Measurements from ENCODE around the gene NT5DC4.
"Not testable (repeated sequence)": the region's sequence is repeated elsewhere in the genome, so short reads cannot be mapped to it uniquely, and the experiment has no call there.

The NT5DC4 gene

GRCh38 chr2:112703684-112704083 is 17.1 kb upstream of the NT5DC4 start:
- no peak for DNase-seq
- Mint-ChIP-seq H3K36me3 (ENCODE audit: low read depth) (no peaks in the 10 kb centered on the region), H3K27me3 (ENCODE audit: low read depth, poor library complexity) (peaks cover 23% of the 10 kb centered on the region), H3K9me3 (no peaks in the 10 kb centered on the region), H3K4me1 (no peaks in the 10 kb centered on the region), H3K27ac (no peak overlapping the region), H3K4me3 (no peak overlapping the region)
- TF ChIP-seq CTCF (IDR thresholded peaks at IDR 0.05): no peak

GRCh38 chr2:112705575-112705974 is 15.2 kb upstream of the NT5DC4 start:
- H3K36me3 Mint-ChIP-seq (ENCODE audit: low read depth): no peaks in the 10 kb centered on the region
- H3K4me1 Mint-ChIP-seq: no peaks in the 10 kb centered on the region
- H3K4me3 Mint-ChIP-seq: no peak overlapping the region
- DNase-seq: no peak
- H3K9me3 Mint-ChIP-seq: no peaks in the 10 kb centered on the region
- no peak overlapping the region for H3K27ac Mint-ChIP-seq
- peaks cover 20% of the 10 kb centered on the region for H3K27me3 Mint-ChIP-seq (ENCODE audit: low read depth, poor library complexity)
- no peak for TF ChIP-seq CTCF (IDR thresholded peaks at IDR 0.05)

- Mint-ChIP-seq H3K4me1 (no peaks in the 10 kb centered on the region), H3K27me3 (ENCODE audit: low read depth, poor library complexity) (peaks cover 18% of the 10 kb centered on the region), H3K9me3 (no peaks in the 10 kb centered on the region), H3K4me3 (no peak overlapping the region), H3K36me3 (ENCODE audit: low read depth) (no peaks in the 10 kb centered on the region), H3K27ac (no peak overlapping the region)
- no peak for TF ChIP-seq CTCF (IDR thresholded peaks at IDR 0.05)
- no peak for DNase-seq
Measured at GRCh38 chr2:112706170-112706664, 14.6 kb upstream of the NT5DC4 start.

- H3K4me1 Mint-ChIP-seq; DNase-seq; H3K9me3 Mint-ChIP-seq; H3K27ac Mint-ChIP-seq; H3K36me3 Mint-ChIP-seq (ENCODE audit: low read depth); H3K4me3 Mint-ChIP-seq: not testable (repeated sequence)
- H3K27me3 Mint-ChIP-seq (ENCODE audit: low read depth, poor library complexity): peaks cover 19% of the 10 kb centered on the region
Measured at GRCh38 chr2:112706947-112707346, 13.9 kb upstream of the NT5DC4 start.

- H3K27me3 Mint-ChIP-seq (ENCODE audit: low read depth, poor library complexity): peaks cover 20% of the 10 kb centered on the region
- TF ChIP-seq CTCF (IDR thresholded peaks at IDR 0.05): no peak
- no peak overlapping the region for H3K27ac Mint-ChIP-seq
- H3K9me3 Mint-ChIP-seq: no peaks in the 10 kb centered on the region
- no peak for DNase-seq
- H3K36me3 Mint-ChIP-seq (ENCODE audit: low read depth): no peaks in the 10 kb centered on the region
- H3K4me3 Mint-ChIP-seq: no peak overlapping the region
- H3K4me1 Mint-ChIP-seq: peaks cover 13% of the 10 kb centered on the region
Measured at GRCh38 chr2:112708968-112709367, 11.9 kb upstream of the NT5DC4 start.

- no peaks in the 10 kb centered on the region for H3K36me3 Mint-ChIP-seq (ENCODE audit: low read depth)
- H3K27me3 Mint-ChIP-seq (ENCODE audit: low read depth, poor library complexity): peaks cover 20% of the 10 kb centered on the region
- H3K27ac Mint-ChIP-seq: no peak overlapping the region
- no peak for DNase-seq
- peaks cover 13% of the 10 kb centered on the region for H3K4me1 Mint-ChIP-seq
- H3K4me3 Mint-ChIP-seq: no peak overlapping the region
- TF ChIP-seq CTCF (IDR thresholded peaks at IDR 0.05): no peak
- H3K9me3 Mint-ChIP-seq: no peaks in the 10 kb centered on the region
Measured at GRCh38 chr2:112709703-112710102, 11.1 kb upstream of the NT5DC4 start.
